Neutrophil (primary cell): ENCODE results near the gene SMYD3.

Source experiments
- H3K27ac ChIP-seq: fragments of 200-600 bp; sonication (generic); 2 replicates; pipeline ENCODE4 v1.5.1; 2016; ENCODE audit warnings: mild to moderate bottlenecking, moderate library complexity
- H3K27me3 ChIP-seq: fragments of 200-600 bp; sonication (generic); 2 replicates; pipeline ENCODE4 v1.6.0; 2016; ENCODE audit warnings: mild to moderate bottlenecking
- H3K36me3 ChIP-seq: fragments of 200-600 bp; sonication (generic); 2 replicates; pipeline ENCODE4 v1.5.1; 2017
- H3K4me1 ChIP-seq, 2 experiments: fragments of 200-600 bp in 1 of 2; sonication (generic) in 1 of 2; 1 replicate in 1 of 2; 2 replicates in 1 of 2; pipeline versions ENCODE4 v1.5.1 to v1.6.1; 2013 to 2016; ENCODE audit warnings: low read depth in 1 of 2, low read length in 1 of 2, mild to moderate bottlenecking in 1 of 2, moderate library complexity in 1 of 2; ENCODE audit not compliant: control insufficient read depth in 1 of 2, insufficient read depth in 1 of 2
- H3K4me3 ChIP-seq, 2 experiments: fragments of 200-600 bp in 1 of 2; sonication (generic) in 1 of 2; 1 replicate in 1 of 2; 2 replicates in 1 of 2; pipeline ENCODE4 v1.5.1; 2013 to 2016; ENCODE audit warnings: low read depth in 1 of 2, low read length in 1 of 2, mild to moderate bottlenecking in 1 of 2, moderate library complexity in 1 of 2
- H3K9me3 ChIP-seq: fragments of 200-600 bp; sonication (generic); 2 replicates; pipeline ENCODE4 v1.5.1; 2016
- CTCF ChIP-seq: fragments of 200-600 bp; sonication (generic); IDR thresholded peaks from 2 replicates; pipeline ENCODE4 v1.5.1; 2016; ENCODE audit warnings: antibody characterized with exemption

Gene SMYD3

GRCh38 chr1:245877976-245878375 lies 629.1 kb downstream of the SMYD3 start:
- H3K27ac ChIP-seq, result no peak overlapping the region
- H3K4me3 ChIP-seq, result no peak overlapping the region
- no peaks in the 10 kb centered on the region for H3K27me3 ChIP-seq
- no peaks in the 10 kb centered on the region for H3K36me3 ChIP-seq
- TF ChIP-seq CTCF, result no peak
- no peaks in the 10 kb centered on the region for H3K4me1 ChIP-seq
- H3K9me3 ChIP-seq, result no peaks in the 10 kb centered on the region

GRCh38 chr1:245876586-245876985 lies 630.5 kb downstream of the SMYD3 start:
- Histone ChIP-seq H3K4me3 (no peak overlapping the region), H3K27me3 (no peaks in the 10 kb centered on the region), H3K36me3 (no peaks in the 10 kb centered on the region), H3K4me1 (no peaks in the 10 kb centered on the region), H3K9me3 (no peaks in the 10 kb centered on the region), H3K27ac (no peak overlapping the region)
- no peak for TF ChIP-seq CTCF

DNA sequence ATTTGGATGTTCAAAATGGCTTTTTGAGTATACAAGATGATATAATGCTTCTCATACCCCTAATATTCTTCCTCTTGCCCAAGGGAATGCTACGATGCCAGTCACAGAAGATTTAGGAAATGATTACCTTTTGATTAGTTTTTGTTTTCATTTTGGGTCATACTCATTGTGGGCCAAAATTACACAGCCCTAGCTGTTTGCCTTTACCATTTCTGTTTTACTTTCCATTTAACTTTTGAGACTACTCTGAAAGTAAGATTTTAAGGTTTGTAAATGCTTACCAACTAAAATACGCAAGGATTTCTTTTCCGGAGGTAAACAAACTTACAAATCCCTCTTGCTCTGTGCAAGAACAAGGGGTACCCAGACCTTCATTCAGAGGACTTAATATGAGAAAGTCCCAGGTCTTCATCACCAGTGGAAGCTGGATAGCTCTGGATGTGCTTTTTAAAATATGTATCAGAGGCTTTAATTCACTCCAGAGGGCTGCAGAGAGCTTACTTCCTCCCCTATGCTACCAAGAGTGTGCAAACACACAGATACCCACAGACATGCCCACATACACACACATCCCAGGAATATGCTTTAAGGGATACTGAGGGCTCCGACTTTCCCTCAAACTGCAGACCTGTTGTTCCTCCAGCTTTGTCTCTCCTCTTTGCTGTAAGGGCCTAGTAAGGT lies 631.4 kb downstream of the SMYD3 start:
- Histone ChIP-seq H3K9me3 (no peaks in the 10 kb centered on the region), H3K36me3 (no peaks in the 10 kb centered on the region), H3K27me3 (no peaks in the 10 kb centered on the region), H3K4me3 (no peak overlapping the region), H3K27ac (no peak overlapping the region), H3K4me1 (no peaks in the 10 kb centered on the region)
- TF ChIP-seq CTCF, result no peak

DNA sequence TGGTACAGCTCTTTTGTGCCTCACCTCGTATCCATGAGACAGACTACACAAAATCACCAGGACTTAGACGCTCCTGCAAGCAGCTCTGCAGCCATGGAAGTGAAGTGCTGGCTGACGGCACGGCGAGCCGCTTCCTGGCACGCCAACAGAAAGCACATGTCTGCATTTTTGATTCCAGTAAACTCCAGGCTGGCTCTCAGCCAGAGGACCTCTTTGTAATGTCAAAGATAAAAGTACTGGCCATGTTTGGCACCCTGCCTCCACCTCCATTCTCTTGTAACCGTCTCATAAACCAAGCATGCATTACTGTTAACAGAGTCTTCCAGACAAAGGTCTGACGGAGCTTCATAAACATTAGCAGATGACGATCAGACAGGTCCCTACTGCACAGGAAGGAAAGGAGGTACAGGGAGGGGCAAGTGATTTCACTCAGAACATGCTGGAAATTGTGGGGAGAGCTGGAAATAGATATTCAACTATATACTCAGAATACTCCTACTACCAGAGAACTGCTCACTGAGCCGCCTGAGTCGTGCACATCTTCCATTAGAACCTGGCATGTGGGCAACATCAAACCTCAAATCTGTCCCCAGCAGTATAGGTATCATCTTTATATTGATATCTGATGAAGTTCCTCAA lies 632.0 kb downstream of the SMYD3 start:
- no peak for TF ChIP-seq CTCF
- H3K27me3 ChIP-seq, result no peaks in the 10 kb centered on the region
- H3K4me3 ChIP-seq, result no peak overlapping the region
- no peak overlapping the region for H3K27ac ChIP-seq
- H3K36me3 ChIP-seq, result no peaks in the 10 kb centered on the region
- no peaks in the 10 kb centered on the region for H3K9me3 ChIP-seq
- no peaks in the 10 kb centered on the region for H3K4me1 ChIP-seq

GRCh38 chr1:245873883-245874671 lies 633.0 kb downstream of the SMYD3 start:
- no peaks in the 10 kb centered on the region for H3K4me1 ChIP-seq
- H3K36me3 ChIP-seq, result no peaks in the 10 kb centered on the region
- no peaks in the 10 kb centered on the region for H3K9me3 ChIP-seq
- H3K27me3 ChIP-seq, result no peaks in the 10 kb centered on the region
- H3K27ac ChIP-seq, result no peak overlapping the region
- no peak overlapping the region for H3K4me3 ChIP-seq
- TF ChIP-seq CTCF, result no peak
